Chondrocyte (in vitro differentiated cells): Measurements from ENCODE around the gene SYT15. TPM values are rescaled to one million over a fixed set of nuclear protein-coding genes. Genes with fewer than 3 reads are reported as not detected.

Experiments
- DNase-seq: peaks from one replicate; pipeline ENCODE4 v3.0.0; 2021; ENCODE audit warnings: mixed read lengths, low spot score
- H3K27ac Mint-ChIP-seq: one replicate; pipeline ENCODE4 v1.8.0; 2021; ENCODE audit warnings: mild to moderate bottlenecking, moderate library complexity, mixed read lengths; ENCODE audit not compliant: unreplicated experiment
- H3K27me3 Mint-ChIP-seq: 2 replicates; pipeline ENCODE4 v1.8.0; 2021; ENCODE audit warnings: low read depth, mixed read lengths
- H3K36me3 Mint-ChIP-seq: 2 replicates; pipeline ENCODE4 v1.8.0; 2021; ENCODE audit warnings: low read depth, mixed read lengths
- H3K4me1 Mint-ChIP-seq: 2 replicates; pipeline ENCODE4 v1.8.0; 2021; ENCODE audit warnings: low read depth, mild to moderate bottlenecking, mixed read lengths
- H3K4me3 Mint-ChIP-seq: one replicate; pipeline ENCODE4 v1.8.0; 2021; ENCODE audit warnings: mild to moderate bottlenecking, moderate library complexity, mixed read lengths; ENCODE audit not compliant: unreplicated experiment
- H3K9me3 Mint-ChIP-seq: 2 replicates; pipeline ENCODE4 v1.8.0; 2021; ENCODE audit warnings: low read depth, mixed read lengths
- CTCF ChIP-seq: fragments of 200-600 bp; sonication (generic); IDR thresholded peaks from 2 replicates; pipeline ENCODE4 v1.5.0; 2021; ENCODE audit warnings: antibody characterized with exemption, mild to moderate bottlenecking, moderate library complexity
- total RNA-seq: library from RNA; stranded (reverse); gene quantifications from 3 replicates; pipeline ENCODE4 v1.2.1, GENCODE V29; 2021

Gene SYT15
- total RNA-seq, 1 donor from 2014 or later: 14.5 TPM

GRCh38 chr10:46547541-46548497 lies 31.1 kb upstream of the SYT15 start:
- H3K27me3 Mint-ChIP-seq: no peaks in the 10 kb centered on the region
- no peak overlapping the region for H3K4me3 Mint-ChIP-seq
- TF ChIP-seq CTCF: no peak
- DNase-seq: peak; percentile 87
- no peaks in the 10 kb centered on the region for H3K36me3 Mint-ChIP-seq
- H3K27ac Mint-ChIP-seq: no peak overlapping the region
- peaks cover 4% of the 10 kb centered on the region for H3K4me1 Mint-ChIP-seq
- no peaks in the 10 kb centered on the region for H3K9me3 Mint-ChIP-seq

- peak; percentile 95 for DNase-seq
- Mint-ChIP-seq H3K27ac (no peak overlapping the region), H3K36me3 (no peaks in the 10 kb centered on the region), H3K4me3 (no peak overlapping the region), H3K27me3 (no peaks in the 10 kb centered on the region), H3K9me3 (no peaks in the 10 kb centered on the region), H3K4me1 (peaks cover 4% of the 10 kb centered on the region)
- TF ChIP-seq CTCF: no peak
These were observed 30.3 kb upstream of the SYT15 start for GRCh38 chr10:46548498-46549090.

GRCh38 chr10:46549171-46550075 lies 29.5 kb upstream of the SYT15 start:
- Mint-ChIP-seq H3K36me3 (no peaks in the 10 kb centered on the region), H3K4me1 (peaks cover 4% of the 10 kb centered on the region), H3K9me3 (no peaks in the 10 kb centered on the region), H3K27ac (no peak overlapping the region), H3K4me3 (no peak overlapping the region), H3K27me3 (no peaks in the 10 kb centered on the region)
- DNase-seq: peak; percentile 97
- no peak for TF ChIP-seq CTCF

- no peak for TF ChIP-seq CTCF
- Mint-ChIP-seq H3K4me3 (no peak overlapping the region), H3K4me1 (no peaks in the 10 kb centered on the region), H3K27ac (no peak overlapping the region), H3K9me3 (no peaks in the 10 kb centered on the region), H3K36me3 (no peaks in the 10 kb centered on the region), H3K27me3 (no peaks in the 10 kb centered on the region)
- DNase-seq: peak; percentile 97
These were observed 28.7 kb upstream of the SYT15 start for GRCh38 chr10:46550076-46550790.
